MCF 10A (cell line): ENCODE results near the gene ITIH2. TPM values are rescaled to one million over a fixed set of nuclear protein-coding genes. Genes with fewer than 3 reads are reported as not detected.

Experiments
- BruUV-seq: library from RNA; stranded (reverse); fragments of 400-500 nt; replicated peaks from 2 replicates; lab custom pipeline; 2021; lab: Mats Ljungman, UMichigan
- CTCF ChIA-PET: fragments of 300-600 bp; sonication (Branson Sonifier 250); formaldehyde crosslinking; extraction: SDS; loops from one replicate; lab custom pipeline; 2021; ENCODE audit warnings: antibody characterized with exemption, inconsistent platforms; lab: Yijun Ruan, JAX
- POLR2A ChIA-PET: fragments of 300-600, 350-650 bp; sonication (Branson Sonifier 250); formaldehyde crosslinking; extraction: SDS; loops from one replicate; lab custom pipeline; 2020; ENCODE audit warnings: antibody characterized with exemption, inconsistent platforms; lab: Yijun Ruan, JAX
- DNase-seq: peaks from one replicate; pipeline ENCODE4 v3.0.0-alpha.2; 2018; ENCODE audit not compliant: unreplicated experiment
- H3K27ac Mint-ChIP-seq: one replicate; pipeline ENCODE4 v1.8.0; 2022; ENCODE audit warnings: mild to moderate bottlenecking, low read depth, mixed read lengths; ENCODE audit not compliant: unreplicated experiment
- H3K27me3 Mint-ChIP-seq: one replicate; pipeline ENCODE4 v1.8.0; 2022; ENCODE audit warnings: mixed read lengths; ENCODE audit not compliant: insufficient read depth, unreplicated experiment
- H3K36me3 Mint-ChIP-seq: one replicate; pipeline ENCODE4 v1.8.0; 2022; ENCODE audit warnings: mild to moderate bottlenecking, moderate library complexity, mixed read lengths; ENCODE audit not compliant: insufficient read depth, unreplicated experiment
- H3K4me1 Mint-ChIP-seq: one replicate; pipeline ENCODE4 v1.8.0; 2022; ENCODE audit warnings: mixed read lengths; ENCODE audit not compliant: insufficient read depth, unreplicated experiment
- H3K4me3 Mint-ChIP-seq: one replicate; pipeline ENCODE4 v1.8.0; 2022; ENCODE audit warnings: mild to moderate bottlenecking, moderate library complexity, mixed read lengths; ENCODE audit not compliant: unreplicated experiment
- H3K9me3 Mint-ChIP-seq: one replicate; pipeline ENCODE4 v1.8.0; 2022; ENCODE audit warnings: mixed read lengths; ENCODE audit not compliant: unreplicated experiment
- intact Hi-C: fragments of 100-400 bp; cut with micrococcal nuclease; formaldehyde crosslinking; loops from 2 replicates; pipeline ENCODE4 v1.14.1; 2022
- total RNA-seq: library from RNA; stranded (reverse); gene quantifications from 2 replicates; pipeline ENCODE4 v1.2.3, GENCODE V29; 2022
- TF ChIP-seq, protein P1 (sequence below): fragments of 200-600 bp; IDR thresholded peaks from one replicate; pipeline ENCODE4 v1.8.0; 2022; ENCODE audit warnings: antibody characterized with exemption, mild to moderate bottlenecking; ENCODE audit not compliant: unreplicated experiment

ITIH2 gene
- total RNA-seq, 1 experiment from 2014 or later, result not detected

GRCh38 chr10:7763929-7764328 is 60.8 kb downstream of the ITIH2 start:
- H3K27ac Mint-ChIP-seq, result no peak overlapping the region
- no peaks in the 10 kb centered on the region for H3K9me3 Mint-ChIP-seq
- TF ChIP-seq, protein P1, sequence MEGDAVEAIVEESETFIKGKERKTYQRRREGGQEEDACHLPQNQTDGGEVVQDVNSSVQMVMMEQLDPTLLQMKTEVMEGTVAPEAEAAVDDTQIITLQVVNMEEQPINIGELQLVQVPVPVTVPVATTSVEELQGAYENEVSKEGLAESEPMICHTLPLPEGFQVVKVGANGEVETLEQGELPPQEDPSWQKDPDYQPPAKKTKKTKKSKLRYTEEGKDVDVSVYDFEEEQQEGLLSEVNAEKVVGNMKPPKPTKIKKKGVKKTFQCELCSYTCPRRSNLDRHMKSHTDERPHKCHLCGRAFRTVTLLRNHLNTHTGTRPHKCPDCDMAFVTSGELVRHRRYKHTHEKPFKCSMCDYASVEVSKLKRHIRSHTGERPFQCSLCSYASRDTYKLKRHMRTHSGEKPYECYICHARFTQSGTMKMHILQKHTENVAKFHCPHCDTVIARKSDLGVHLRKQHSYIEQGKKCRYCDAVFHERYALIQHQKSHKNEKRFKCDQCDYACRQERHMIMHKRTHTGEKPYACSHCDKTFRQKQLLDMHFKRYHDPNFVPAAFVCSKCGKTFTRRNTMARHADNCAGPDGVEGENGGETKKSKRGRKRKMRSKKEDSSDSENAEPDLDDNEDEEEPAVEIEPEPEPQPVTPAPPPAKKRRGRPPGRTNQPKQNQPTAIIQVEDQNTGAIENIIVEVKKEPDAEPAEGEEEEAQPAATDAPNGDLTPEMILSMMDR, result no peak
- H3K4me1 Mint-ChIP-seq, result peaks cover 6% of the 10 kb centered on the region
- BruUV-seq, result no TSS peak
- ChIA-PET POLR2A (interaction anchor here (0.9 kb wide), 1 partner anchor 24 kb away, joined by 3 read pairs; the partner anchor contains the start of genes ATP5F1C and KIN), CTCF (interaction anchor here (0.8 kb wide), 1 partner anchor 42 kb away, joined by 3 read pairs; no protein-coding TSS in a partner anchor)
- peaks cover 95% of the 10 kb centered on the region for H3K36me3 Mint-ChIP-seq
- no peak for DNase-seq
- intact Hi-C loops, result no loop called here
- no peak overlapping the region for H3K4me3 Mint-ChIP-seq
- H3K27me3 Mint-ChIP-seq, result no peaks in the 10 kb centered on the region

DNA sequence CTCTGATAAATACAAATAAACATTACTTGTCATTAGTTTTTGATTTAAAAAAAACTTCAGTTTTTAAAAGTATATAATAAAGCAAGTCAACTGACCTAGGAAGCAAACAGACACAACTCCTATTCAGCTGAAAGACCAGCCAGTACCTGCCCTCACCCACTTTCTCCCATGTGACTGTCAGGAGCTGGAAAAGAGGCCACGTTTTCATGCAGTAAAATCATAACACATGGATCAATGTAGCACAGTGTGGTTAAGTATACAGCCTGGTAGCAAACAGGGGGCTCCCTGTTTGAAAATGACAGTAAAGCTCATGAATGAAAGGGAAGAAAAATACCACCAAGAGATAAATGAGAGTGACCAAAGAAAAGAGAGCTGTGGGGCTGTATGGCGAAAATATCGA is 63.1 kb downstream of the ITIH2 start:
- no peak overlapping the region for H3K27ac Mint-ChIP-seq
- BruUV-seq, result no TSS peak
- no peak overlapping the region for H3K4me3 Mint-ChIP-seq
- no peak for DNase-seq
- intact Hi-C loops, result no loop called here
- POLR2A ChIA-PET, result interaction anchor here (0.9 to 2.8 kb wide), 3 partner anchors 11 to 22 kb away, joined by 3 to 38 read pairs (median 5); partner anchors contain the start of genes ATP5F1C and KIN
- CTCF ChIA-PET, result interaction anchor here (0.5 to 1.6 kb wide), 3 partner anchors 53 to 241 kb away, joined by 3 to 6 read pairs (median 4); no protein-coding TSS in a partner anchor
- peaks cover 94% of the 10 kb centered on the region for H3K36me3 Mint-ChIP-seq
- H3K9me3 Mint-ChIP-seq, result no peaks in the 10 kb centered on the region
- H3K4me1 Mint-ChIP-seq, result peaks cover 6% of the 10 kb centered on the region
- H3K27me3 Mint-ChIP-seq, result no peaks in the 10 kb centered on the region
- TF ChIP-seq, protein P1, result no peak

DNA sequence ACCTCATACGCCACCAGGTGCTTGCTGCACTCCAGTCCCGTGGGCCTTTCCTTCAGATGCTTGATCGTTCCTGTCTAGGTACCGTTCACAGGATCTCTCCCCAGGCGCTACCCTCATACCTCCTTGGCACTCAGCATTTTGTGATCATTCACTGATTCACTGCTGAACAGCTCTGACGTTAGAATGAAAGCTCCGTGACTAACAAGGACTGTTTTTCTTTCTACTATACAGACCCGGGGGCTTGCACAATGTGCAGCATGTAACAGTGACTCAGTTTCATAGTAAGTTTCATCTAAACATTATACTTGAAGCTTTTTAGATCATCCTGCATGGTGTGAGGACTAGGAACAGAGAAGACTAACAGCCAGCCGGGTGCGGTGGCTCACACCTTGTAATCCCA is 64.1 kb downstream of the ITIH2 start:
- Mint-ChIP-seq H3K4me1 (peaks cover 6% of the 10 kb centered on the region), H3K27me3 (no peaks in the 10 kb centered on the region), H3K27ac (peak overlapping the region; percentile 89), H3K9me3 (no peaks in the 10 kb centered on the region), H3K4me3 (no peak overlapping the region), H3K36me3 (peaks cover 94% of the 10 kb centered on the region)
- TF ChIP-seq, protein P1, result no peak
- ChIA-PET POLR2A (interaction anchor here (0.6 to 2.8 kb wide), 6 partner anchors 10 to 67 kb away, joined by 3 to 38 read pairs (median 5); partner anchors contain the start of genes ATP5F1C, KIN and TAF3), CTCF (interaction anchor here (0.6 to 1.6 kb wide), 3 partner anchors 52 to 242 kb away, joined by 3 to 5 read pairs (median 4); no protein-coding TSS in a partner anchor)
- no TSS peak for BruUV-seq
- intact Hi-C loops, result no loop called here
- DNase-seq, result peak; percentile 96

DNA sequence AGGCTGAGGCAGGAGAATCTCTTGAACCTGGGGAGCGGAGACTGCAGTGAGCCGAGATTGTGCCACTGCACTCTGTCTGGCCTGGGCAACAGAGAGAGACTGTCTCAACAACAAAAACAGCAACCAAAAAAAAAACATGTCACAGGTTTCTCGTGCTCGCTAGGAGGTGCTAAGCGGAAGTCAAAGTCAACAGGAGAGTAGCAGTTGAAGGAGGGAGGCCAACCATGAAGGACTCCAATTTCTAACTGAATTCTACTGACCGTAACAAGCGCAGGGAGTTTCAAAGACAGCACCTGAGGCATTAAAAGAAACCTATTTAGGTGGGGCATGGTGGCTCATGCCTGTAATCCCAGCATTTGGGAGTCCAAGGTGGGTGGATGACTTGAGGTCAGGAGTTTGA is 65.3 kb downstream of the ITIH2 start:
- Mint-ChIP-seq H3K4me3 (no peak overlapping the region), H3K4me1 (peaks cover 6% of the 10 kb centered on the region), H3K9me3 (no peaks in the 10 kb centered on the region), H3K27me3 (no peaks in the 10 kb centered on the region), H3K27ac (no peak overlapping the region), H3K36me3 (peaks cover 94% of the 10 kb centered on the region)
- no TSS peak for BruUV-seq
- intact Hi-C loops, result no loop called here
- TF ChIP-seq, protein P1, result no peak
- POLR2A ChIA-PET, result interaction anchor here (2.8 kb wide), 1 partner anchor 20 kb away, joined by 38 read pairs; the partner anchor contains the start of genes ATP5F1C and KIN
- CTCF ChIA-PET, result interaction anchor here (1.0 kb wide), 1 partner anchor 243 kb away, joined by 3 read pairs; no protein-coding TSS in a partner anchor
- no peak for DNase-seq
